Measurements from ENCODE around the gene SLC9B1. TPM values are rescaled to one million over a fixed set of nuclear protein-coding genes. Genes with fewer than 3 reads are reported as not detected.
"Not testable (repeated sequence)": the region's sequence is repeated elsewhere in the genome, so short reads cannot be mapped to it uniquely, and the experiment has no call there.

The SLC9B1 gene
- polyA plus RNA-seq, 6 donors from 2014 or later, result 1.7 to 12.5 (median 2.6) TPM

GRCh38 chr4:102888570-102888969, 130.9 kb downstream of the SLC9B1 start:
- not testable (repeated sequence) for H3K4me3 Mint-ChIP-seq; H3K4me1 Mint-ChIP-seq; ATAC-seq (ENCODE audit: low read depth in 2 of 2); H3K36me3 Mint-ChIP-seq; H3K27me3 Mint-ChIP-seq; DNase-seq; H3K9me3 Mint-ChIP-seq
- H3K27ac Mint-ChIP-seq, result peak overlapping the region in 1 of 6 donors; percentile 21

- no peak overlapping the region for H3K4me3 Mint-ChIP-seq
- peaks cover 0 to 4% (median 3%) of the 10 kb centered on the region in 7 donors for H3K9me3 Mint-ChIP-seq
- no peak for DNase-seq
- ATAC-seq (ENCODE audit: low read depth in 2 of 2), result no peak
- H3K27me3 Mint-ChIP-seq, result no peaks in the 10 kb centered on the region
- H3K27ac Mint-ChIP-seq, result peak overlapping the region in 2 of 6 donors; percentile 22 to 52
- peaks cover 9 to 13% of the 10 kb centered on the region in 2 donors for H3K36me3 Mint-ChIP-seq
- H3K4me1 Mint-ChIP-seq, result peaks cover 4 to 14% (median 13%) of the 10 kb centered on the region in 3 donors
Observed at GRCh38 chr4:102883278-102883677, 136.2 kb downstream of the SLC9B1 start.

DNA sequence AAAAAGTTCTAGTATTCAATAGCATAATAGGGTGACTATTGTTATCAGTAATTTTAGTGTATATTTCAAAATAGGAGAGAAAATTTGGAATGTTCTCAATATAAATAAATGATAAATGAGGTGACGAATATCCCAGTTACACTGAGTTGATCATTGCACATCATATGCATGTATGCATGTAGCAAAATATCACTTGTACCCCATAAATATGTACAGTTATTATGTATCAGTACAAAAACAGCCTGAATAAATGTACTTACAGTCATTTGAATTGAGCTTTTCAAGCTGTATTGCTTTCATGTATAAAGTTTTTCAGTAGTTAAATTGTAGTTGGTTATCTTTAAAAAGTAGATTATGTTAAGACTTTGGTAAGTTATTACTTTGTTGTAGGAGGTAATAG, 138.2 kb downstream of the SLC9B1 start:
- Mint-ChIP-seq H3K4me1 (peaks cover 4 to 15% (median 14%) of the 10 kb centered on the region in 3 donors), H3K27me3 (no peaks in the 10 kb centered on the region), H3K27ac (peak overlapping the region in 1 of 6 donors; percentile 39)

GRCh38 chr4:102878901-102879300, 140.6 kb downstream of the SLC9B1 start:
- ATAC-seq (ENCODE audit: low read depth in 2 of 2), result no peak
- H3K36me3 Mint-ChIP-seq, result peaks cover 14 to 30% of the 10 kb centered on the region in 2 donors
- H3K4me3 Mint-ChIP-seq, result no peak overlapping the region
- H3K27me3 Mint-ChIP-seq, result no peaks in the 10 kb centered on the region
- H3K9me3 Mint-ChIP-seq, result peaks cover 0 to 18% (median 10%) of the 10 kb centered on the region in 7 donors
- DNase-seq, result no peak
- peak overlapping the region in 2 of 6 donors; percentile 18 to 34 for H3K27ac Mint-ChIP-seq
- H3K4me1 Mint-ChIP-seq, result peaks cover 8 to 18% (median 17%) of the 10 kb centered on the region in 3 donors

More for the DNA sequence above, 138.2 kb downstream of the SLC9B1 start:
- peaks cover 13 to 16% of the 10 kb centered on the region in 2 donors for H3K36me3 Mint-ChIP-seq
- peaks cover 0 to 15% (median 10%) of the 10 kb centered on the region in 7 donors for H3K9me3 Mint-ChIP-seq
- no peak overlapping the region for H3K4me3 Mint-ChIP-seq
- no peak for DNase-seq
- no peak for ATAC-seq (ENCODE audit: low read depth in 2 of 2)

DNA sequence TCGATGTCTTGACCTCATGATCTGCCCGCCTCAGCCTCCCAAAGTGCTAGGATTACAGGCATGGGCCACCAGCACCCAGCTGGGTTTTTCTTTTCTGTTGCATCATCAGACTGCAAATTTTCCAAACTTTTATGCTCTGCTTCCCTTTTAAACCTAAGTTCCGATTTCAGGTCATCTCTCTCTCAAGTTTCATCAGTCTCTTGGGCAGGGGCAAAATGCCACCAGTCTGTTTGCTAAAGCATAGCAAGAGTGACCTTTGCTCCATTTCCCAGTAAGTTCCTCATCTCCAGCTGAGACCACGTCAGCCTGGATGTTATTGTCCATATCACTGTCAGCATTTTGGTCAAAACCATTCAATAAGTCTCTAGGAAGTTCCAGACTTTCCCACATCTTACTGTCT, 141.2 kb downstream of the SLC9B1 start:
- not testable (repeated sequence) for H3K27ac Mint-ChIP-seq; H3K27me3 Mint-ChIP-seq; ATAC-seq (ENCODE audit: low read depth in 2 of 2); DNase-seq; H3K4me3 Mint-ChIP-seq
- H3K4me1 Mint-ChIP-seq, result peaks cover 13 to 19% (median 14%) of the 10 kb centered on the region in 3 donors
- peaks cover 15 to 27% of the 10 kb centered on the region in 2 donors for H3K36me3 Mint-ChIP-seq
- H3K9me3 Mint-ChIP-seq, result peaks cover 0 to 18% (median 10%) of the 10 kb centered on the region in 7 donors

GRCh38 chr4:102877477-102878106, 141.9 kb downstream of the SLC9B1 start:
- not testable (repeated sequence) for DNase-seq; ATAC-seq (ENCODE audit: low read depth in 2 of 2); H3K27me3 Mint-ChIP-seq; H3K4me3 Mint-ChIP-seq; H3K27ac Mint-ChIP-seq
- Mint-ChIP-seq H3K36me3 (peaks cover 15 to 22% of the 10 kb centered on the region in 2 donors), H3K4me1 (peaks cover 11 to 22% (median 17%) of the 10 kb centered on the region in 3 donors), H3K9me3 (peaks cover 0 to 18% (median 10%) of the 10 kb centered on the region in 7 donors)

DNA sequence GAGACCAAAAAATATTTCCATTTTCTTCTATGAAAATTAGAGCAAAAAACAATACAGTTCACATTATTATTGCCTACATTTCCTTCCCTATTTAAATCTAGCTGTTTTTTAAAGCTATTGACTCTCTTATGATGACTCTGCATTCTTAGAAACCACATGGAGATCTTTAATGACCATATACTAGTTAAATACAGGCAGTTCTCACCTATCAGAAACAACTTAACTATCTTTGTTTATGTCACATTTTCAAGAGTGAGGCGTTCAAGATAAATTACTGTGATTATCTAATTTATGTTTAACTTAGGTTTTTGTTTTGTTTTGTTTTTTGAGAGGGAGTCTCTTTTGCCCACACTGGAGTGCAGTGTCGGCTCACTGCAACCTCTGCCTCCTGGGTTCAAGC, 147.7 kb downstream of the SLC9B1 start:
- no peak for DNase-seq

DNA sequence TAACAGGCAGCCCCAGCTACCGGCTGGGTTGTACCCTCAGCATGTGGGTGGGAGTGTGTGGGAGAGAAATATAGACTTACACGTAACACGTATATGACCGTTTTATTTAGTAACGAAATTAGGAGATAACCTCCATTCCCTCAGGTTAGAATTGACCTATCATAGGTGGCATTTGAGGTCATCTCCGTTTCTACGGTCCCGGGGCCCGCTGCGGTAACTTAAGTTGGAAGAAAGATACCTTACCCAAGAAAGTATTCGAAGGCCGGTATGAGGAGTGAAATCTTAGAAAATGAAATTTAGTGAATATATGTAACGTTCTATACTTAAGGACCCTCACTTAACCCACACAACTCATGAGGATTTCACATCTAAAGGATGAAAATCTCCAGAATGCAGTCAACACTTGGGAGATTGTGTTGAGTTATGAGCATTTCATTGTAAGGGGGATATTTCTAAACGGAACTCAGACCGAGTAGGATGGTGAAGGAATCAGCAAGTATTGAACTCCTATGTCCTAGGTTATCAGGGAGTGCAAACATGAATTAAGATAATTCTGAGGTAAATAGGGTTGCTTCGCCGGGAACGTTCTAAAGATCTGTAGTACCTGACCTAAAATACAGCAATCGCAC, 149.8 kb downstream of the SLC9B1 start:
- Mint-ChIP-seq H3K36me3 (peaks cover 2 to 5% of the 10 kb centered on the region in 2 donors), H3K27ac (peak overlapping the region; percentile 99 to 100 (median 99)), H3K4me1 (peaks cover 19 to 50% (median 29%) of the 10 kb centered on the region in 3 donors), H3K9me3 (peaks cover 0 to 1% (median 0%) of the 10 kb centered on the region in 7 donors), H3K4me3 (peak overlapping the region; percentile 93 to 98 (median 96)), H3K27me3 (no peaks in the 10 kb centered on the region)
- no peak for DNase-seq
- ATAC-seq (ENCODE audit: low read depth in 2 of 2), result peak; percentile 18 to 20

More for the DNA sequence above, 147.7 kb downstream of the SLC9B1 start:
- Mint-ChIP-seq H3K9me3 (peaks cover 0 to 8% (median 2%) of the 10 kb centered on the region in 7 donors), H3K27me3 (no peaks in the 10 kb centered on the region), H3K36me3 (peaks cover 5 to 14% of the 10 kb centered on the region in 2 donors), H3K27ac (no peak overlapping the region), H3K4me1 (peaks cover 19 to 43% (median 29%) of the 10 kb centered on the region in 3 donors), H3K4me3 (no peak overlapping the region)
- no peak for ATAC-seq (ENCODE audit: low read depth in 2 of 2)

GRCh38 chr4:102868781-102869568, 150.5 kb downstream of the SLC9B1 start, which contains the start of gene CISD2:
CISD2 (plus strand) TSS chr4:102868992; CDS start chr4:102869085, 93 bp downstream.
- peak within 1 kb of the TSS; percentile 99 to 100 (median 99) for H3K27ac Mint-ChIP-seq
- H3K36me3 Mint-ChIP-seq, result peaks cover 0 to 2% of the 10 kb centered on the region in 2 donors
- DNase-seq (peak; percentile 93), ATAC-seq (ENCODE audit: low read depth in 2 of 2) (peak; percentile 79 to 81)
- H3K4me3 Mint-ChIP-seq, result peak within 1 kb of the TSS; percentile 93 to 98 (median 96)
- H3K9me3 Mint-ChIP-seq, result peaks cover 0 to 1% (median 0%) of the 10 kb centered on the region in 7 donors
- H3K4me1 Mint-ChIP-seq, result peaks cover 15 to 49% (median 27%) of the 10 kb centered on the region in 3 donors
- no peaks in the 10 kb centered on the region for H3K27me3 Mint-ChIP-seq

DNA sequence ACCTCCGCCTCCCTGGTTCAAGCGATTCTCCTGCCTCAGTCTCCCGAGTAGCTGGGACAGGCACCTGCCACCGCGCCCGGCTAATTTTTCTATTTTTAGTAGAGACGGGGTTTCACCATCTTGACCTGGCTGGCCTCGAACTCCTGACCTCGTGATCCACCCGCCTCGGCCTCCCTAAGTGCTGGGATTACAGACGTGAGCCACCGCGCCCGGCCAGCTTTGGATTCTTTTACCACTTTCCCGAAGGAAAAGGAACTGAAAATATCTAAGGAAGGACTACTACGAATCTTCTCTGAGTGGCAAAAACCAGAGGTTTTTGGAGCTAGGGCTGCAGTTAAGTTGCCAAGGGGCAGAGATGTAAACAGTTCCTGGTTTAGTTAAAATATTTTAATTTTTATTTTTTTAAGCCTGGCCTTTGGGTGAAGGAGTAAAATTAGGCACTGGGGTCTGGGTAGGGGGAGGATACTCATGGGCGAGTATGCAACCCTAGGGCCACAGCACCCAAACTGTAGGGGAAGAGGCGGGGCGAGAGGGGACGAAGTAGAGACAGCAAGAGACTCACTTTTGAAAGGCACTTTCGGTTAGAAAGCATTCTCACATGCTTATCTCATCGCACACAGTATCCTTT, 151.2 kb downstream of the SLC9B1 start:
- ATAC-seq (ENCODE audit: low read depth in 2 of 2), result no peak
- H3K4me3 Mint-ChIP-seq, result peak overlapping the region; percentile 93 to 98 (median 96)
- H3K9me3 Mint-ChIP-seq, result peaks cover 0 to 1% (median 0%) of the 10 kb centered on the region in 7 donors
- H3K27me3 Mint-ChIP-seq, result no peaks in the 10 kb centered on the region
- no peak for DNase-seq
- H3K36me3 Mint-ChIP-seq, result no peaks in the 10 kb centered on the region
- H3K4me1 Mint-ChIP-seq, result peaks cover 15 to 41% (median 20%) of the 10 kb centered on the region in 3 donors
- peak overlapping the region; percentile 98 to 99 (median 99) for H3K27ac Mint-ChIP-seq

DNA sequence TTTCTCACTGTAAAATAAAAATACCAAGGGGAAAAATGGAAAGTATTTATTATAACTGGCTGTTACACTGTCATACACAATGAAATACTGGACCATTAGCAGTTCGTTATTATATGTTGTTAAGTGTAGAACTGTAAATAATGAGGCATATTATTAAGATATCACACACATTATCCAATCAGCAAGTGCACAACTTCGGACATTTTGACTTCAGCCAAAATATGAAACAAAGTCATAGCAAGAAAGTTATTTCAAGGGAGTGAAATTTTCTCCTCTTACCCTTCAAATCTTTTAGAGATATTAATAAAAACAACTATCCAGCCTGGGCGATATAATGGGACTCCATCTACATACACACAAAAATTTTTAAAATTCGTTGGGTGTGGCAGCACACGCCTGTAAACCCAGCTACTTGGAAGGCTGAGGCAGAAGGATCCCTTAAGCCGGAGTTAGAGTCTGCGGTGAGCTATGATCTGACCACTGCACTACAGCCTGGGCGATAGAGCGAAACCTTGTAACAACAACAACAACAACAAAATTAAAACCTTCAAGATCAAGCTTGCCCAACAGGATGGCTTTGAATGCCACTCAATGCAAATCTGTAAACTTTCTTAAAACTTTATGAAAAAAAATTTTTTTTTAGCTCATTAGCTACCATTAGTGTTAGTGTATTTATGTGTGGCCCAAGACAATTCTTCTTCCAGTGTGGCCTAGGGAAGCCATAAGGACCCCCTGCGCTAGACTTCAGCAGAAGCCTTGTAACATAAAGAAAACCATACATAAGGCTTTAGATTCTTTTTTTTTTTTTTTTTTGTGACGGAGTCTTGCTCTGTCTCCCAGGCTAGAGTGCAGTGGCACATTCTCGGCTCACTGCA, 152.0 kb downstream of the SLC9B1 start:
- peak overlapping the region; percentile 98 to 99 (median 99) for H3K27ac Mint-ChIP-seq
- DNase-seq, result no peak
- peaks cover 0 to 1% (median 0%) of the 10 kb centered on the region in 7 donors for H3K9me3 Mint-ChIP-seq
- peak overlapping the region; percentile 93 to 98 (median 96) for H3K4me3 Mint-ChIP-seq
- no peak for ATAC-seq (ENCODE audit: low read depth in 2 of 2)
- no peaks in the 10 kb centered on the region for H3K27me3 Mint-ChIP-seq
- H3K36me3 Mint-ChIP-seq, result no peaks in the 10 kb centered on the region
- H3K4me1 Mint-ChIP-seq, result peaks cover 14 to 35% (median 18%) of the 10 kb centered on the region in 3 donors

DNA sequence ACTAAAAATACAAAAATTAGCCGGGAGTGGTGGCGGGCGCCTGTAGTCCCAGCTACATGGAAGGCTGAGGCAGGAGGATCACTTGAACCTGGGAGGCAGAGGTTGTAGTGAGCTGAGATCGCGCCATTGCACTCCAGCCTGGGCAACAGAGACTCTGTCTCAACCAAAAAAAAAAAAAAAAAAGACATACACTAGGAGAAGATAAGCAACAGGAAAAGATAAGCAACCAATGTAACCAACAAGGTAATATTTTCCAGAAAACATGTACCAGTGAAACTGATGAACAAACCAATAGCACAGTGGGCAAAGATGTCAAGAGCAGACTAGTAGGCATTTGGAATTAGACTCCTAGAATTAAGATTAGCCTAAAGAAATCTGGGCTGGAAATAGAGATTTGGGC, 154.2 kb downstream of the SLC9B1 start:
- not testable (repeated sequence) for H3K27ac Mint-ChIP-seq

More for the DNA sequence above, 154.2 kb downstream of the SLC9B1 start:
- not testable (repeated sequence) for H3K9me3 Mint-ChIP-seq; ATAC-seq (ENCODE audit: low read depth in 2 of 2); H3K27me3 Mint-ChIP-seq; DNase-seq; H3K36me3 Mint-ChIP-seq
- peak overlapping the region in 1 of 8 donors; percentile 48 for H3K4me3 Mint-ChIP-seq
- H3K4me1 Mint-ChIP-seq, result peaks cover 22 to 37% (median 22%) of the 10 kb centered on the region in 3 donors

Measured in naive B cell (primary cell).